HS-5 (cell line): ENCODE measurements around the gene NCK1.
A peak's percentile ranks its signal among the peaks of the same experiment; 100 is the strongest.
"Not testable (repeated sequence)": the region's sequence is repeated elsewhere in the genome, so short reads cannot be mapped to it uniquely, and the experiment has no call there.

Source experiments
- DNase-seq: peaks from one replicate; pipeline ENCODE4 v3.0.0-alpha.2; 2012; ENCODE audit warnings: low read depth

The NCK1 gene

GRCh38 chr3:136987398-136987980 is 125.5 kb downstream of the NCK1 start:
- not testable (repeated sequence) for DNase-seq

GRCh38 chr3:136988651-136989050 is 126.6 kb downstream of the NCK1 start:
- DNase-seq: no peak

GRCh38 chr3:136989781-136990524 is 127.9 kb downstream of the NCK1 start:
- no peak for DNase-seq

- no peak for DNase-seq
Measured at GRCh38 chr3:136990826-136991225, 128.8 kb downstream of the NCK1 start.

GRCh38 chr3:136992115-136992514 is 130.1 kb downstream of the NCK1 start:
- DNase-seq: no peak

GRCh38 chr3:136994772-136995516 is 132.9 kb downstream of the NCK1 start:
- DNase-seq: peak; percentile 77

- DNase-seq: no peak
Measured at GRCh38 chr3:136995652-136996051, 133.6 kb downstream of the NCK1 start.
